ENCODE measurements around the gene FUBP1.
"Not testable (repeated sequence)": the region's sequence is repeated elsewhere in the genome, so short reads cannot be mapped to it uniquely, and the experiment has no call there.

Gene FUBP1

DNA sequence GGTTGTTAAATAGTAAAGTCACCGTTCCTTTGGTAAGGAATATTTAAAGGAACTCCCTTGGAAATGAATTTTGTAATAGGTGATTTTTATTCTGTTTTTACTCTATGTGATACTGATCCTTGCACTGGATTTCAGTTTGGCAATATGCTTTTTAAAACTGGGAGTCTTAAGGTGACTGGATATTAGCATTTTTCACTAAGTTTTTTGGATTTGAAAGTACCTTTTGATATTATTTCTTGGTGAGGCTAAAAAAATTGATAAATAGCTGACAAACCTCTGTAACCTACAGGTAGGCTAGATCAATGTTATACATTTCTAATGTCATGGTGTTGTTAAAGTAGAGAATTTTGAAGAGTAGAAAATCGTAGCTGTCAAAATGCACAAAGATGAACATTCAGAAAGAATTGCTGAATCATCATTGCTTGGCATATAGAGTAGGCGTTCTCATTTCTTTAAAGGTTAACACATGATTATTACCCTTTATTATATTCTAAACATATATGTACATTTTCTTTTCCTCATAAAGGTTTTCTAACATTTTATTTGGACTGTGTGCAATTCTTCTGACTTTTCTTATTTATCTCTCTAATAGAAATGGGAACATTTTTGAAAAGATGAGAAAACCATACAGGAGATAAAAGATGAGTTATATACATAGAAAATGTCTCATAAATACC is 24.3 kb upstream of the FUBP1 start:
- Histone ChIP-seq H3K36me3 (ENCODE audit: insufficient read depth, insufficient read length, low read length) (no peaks in the 10 kb centered on the region), H3K9me3 (ENCODE audit: insufficient read depth, low read length) (no peaks in the 10 kb centered on the region), H3K4me1 (ENCODE audit: insufficient read depth, insufficient read length) (no peaks in the 10 kb centered on the region), H3K9ac (ENCODE audit: insufficient read length, low read depth) (no peak overlapping the region), H3K27me3 (ENCODE audit: insufficient read depth, insufficient read length) (no peaks in the 10 kb centered on the region), H3K4me3 (ENCODE audit: insufficient read length, low read depth) (no peak overlapping the region)
- TF ChIP-seq ZNF274 (IDR thresholded peaks at IDR 0.05; ENCODE audit: low read depth, low read length) (no peak), SUZ12 (IDR thresholded peaks at IDR 0.05; ENCODE audit: extremely low read depth, insufficient read depth, insufficient read length) (no peak), YY1 (IDR thresholded peaks at IDR 0.05; ENCODE audit: insufficient read depth, insufficient read length) (no peak)
- DNase-seq (ENCODE audit: low read depth, low spot score) = no peak

DNA sequence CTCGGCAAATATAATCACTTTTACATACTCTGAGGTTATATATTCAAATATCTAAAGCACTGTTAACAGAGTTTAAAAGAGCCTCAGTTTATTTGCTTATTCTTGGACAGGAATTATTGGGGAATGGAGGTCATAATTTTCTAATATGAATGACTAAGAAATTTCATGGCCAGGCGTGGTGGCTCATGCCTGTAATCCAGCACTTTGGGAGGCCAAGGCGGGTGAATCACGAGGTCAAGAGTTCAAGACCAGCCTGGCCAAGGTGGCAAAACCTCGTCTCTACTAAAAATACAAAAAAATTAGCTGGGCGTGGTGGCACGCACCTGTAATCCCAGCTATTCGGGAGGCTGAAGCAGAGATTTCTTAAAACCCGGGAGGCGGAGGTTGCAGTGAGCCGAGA is 21.7 kb upstream of the FUBP1 start:
- not testable (repeated sequence) for H3K27me3 ChIP-seq (ENCODE audit: insufficient read depth, insufficient read length); DNase-seq (ENCODE audit: low read depth, low spot score)
- peaks cover 12% of the 10 kb centered on the region for H3K36me3 ChIP-seq (ENCODE audit: insufficient read depth, insufficient read length, low read length)

DNA sequence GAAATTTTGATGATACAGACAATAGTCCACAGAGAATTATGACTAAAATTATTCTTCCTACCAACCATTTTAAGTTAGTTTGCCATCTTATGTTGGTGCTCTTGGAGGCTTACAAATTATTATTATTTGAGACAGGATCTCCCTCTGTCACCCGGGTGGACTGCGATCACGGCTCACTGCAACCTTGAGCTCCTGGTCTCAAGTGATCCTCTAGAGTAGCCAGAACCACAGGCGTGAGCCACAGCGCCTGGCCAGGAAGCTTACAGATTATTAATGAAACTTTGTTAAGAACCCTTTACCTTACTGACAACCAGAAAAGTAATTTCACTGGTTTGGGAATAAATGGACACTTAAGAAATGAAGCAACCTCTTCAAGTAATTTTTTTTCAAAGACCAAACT is 17.9 kb upstream of the FUBP1 start:
- Histone ChIP-seq H3K9ac (ENCODE audit: insufficient read length, low read depth) (no peak overlapping the region), H3K27me3 (ENCODE audit: insufficient read depth, insufficient read length) (no peaks in the 10 kb centered on the region), H3K4me1 (ENCODE audit: insufficient read depth, insufficient read length) (no peaks in the 10 kb centered on the region), H3K4me3 (ENCODE audit: insufficient read length, low read depth) (no peak overlapping the region), H3K36me3 (ENCODE audit: insufficient read depth, insufficient read length, low read length) (peaks cover 40% of the 10 kb centered on the region), H3K9me3 (ENCODE audit: insufficient read depth, low read length) (no peaks in the 10 kb centered on the region)
- DNase-seq (ENCODE audit: low read depth, low spot score) = no peak
- no peak for TF ChIP-seq ZNF274 (IDR thresholded peaks at IDR 0.05; ENCODE audit: low read depth, low read length)
- TF ChIP-seq SUZ12 (IDR thresholded peaks at IDR 0.05; ENCODE audit: extremely low read depth, insufficient read depth, insufficient read length) = no peak
- no peak for TF ChIP-seq YY1 (IDR thresholded peaks at IDR 0.05; ENCODE audit: insufficient read depth, insufficient read length)

More for the DNA sequence above, 21.7 kb upstream of the FUBP1 start:
- H3K9me3 ChIP-seq (ENCODE audit: insufficient read depth, low read length); H3K4me1 ChIP-seq (ENCODE audit: insufficient read depth, insufficient read length); H3K4me3 ChIP-seq (ENCODE audit: insufficient read length, low read depth); H3K9ac ChIP-seq (ENCODE audit: insufficient read length, low read depth): not testable (repeated sequence)

GRCh38 chr1:77994117-77994705 is 15.3 kb upstream of the FUBP1 start:
- no peaks in the 10 kb centered on the region for H3K27me3 ChIP-seq (ENCODE audit: insufficient read depth, insufficient read length)
- H3K9ac ChIP-seq (ENCODE audit: insufficient read length, low read depth) = no peak overlapping the region
- H3K9me3 ChIP-seq (ENCODE audit: insufficient read depth, low read length) = no peaks in the 10 kb centered on the region
- DNase-seq (ENCODE audit: low read depth, low spot score) = no peak
- H3K4me1 ChIP-seq (ENCODE audit: insufficient read depth, insufficient read length) = no peaks in the 10 kb centered on the region
- TF ChIP-seq SUZ12 (IDR thresholded peaks at IDR 0.05; ENCODE audit: extremely low read depth, insufficient read depth, insufficient read length) = no peak
- TF ChIP-seq YY1 (IDR thresholded peaks at IDR 0.05; ENCODE audit: insufficient read depth, insufficient read length) = no peak
- TF ChIP-seq ZNF274 (IDR thresholded peaks at IDR 0.05; ENCODE audit: low read depth, low read length) = no peak
- H3K4me3 ChIP-seq (ENCODE audit: insufficient read length, low read depth) = no peak overlapping the region
- peaks cover 57% of the 10 kb centered on the region for H3K36me3 ChIP-seq (ENCODE audit: insufficient read depth, insufficient read length, low read length)

- H3K36me3 ChIP-seq (ENCODE audit: insufficient read depth, insufficient read length, low read length) = peaks cover 72% of the 10 kb centered on the region
- no peak for DNase-seq (ENCODE audit: low read depth, low spot score)
- H3K27me3 ChIP-seq (ENCODE audit: insufficient read depth, insufficient read length) = no peaks in the 10 kb centered on the region
- H3K9ac ChIP-seq (ENCODE audit: insufficient read length, low read depth) = no peak overlapping the region
- no peak overlapping the region for H3K4me3 ChIP-seq (ENCODE audit: insufficient read length, low read depth)
- no peaks in the 10 kb centered on the region for H3K4me1 ChIP-seq (ENCODE audit: insufficient read depth, insufficient read length)
- TF ChIP-seq SUZ12 (IDR thresholded peaks at IDR 0.05; ENCODE audit: extremely low read depth, insufficient read depth, insufficient read length) = no peak
- no peak for TF ChIP-seq ZNF274 (IDR thresholded peaks at IDR 0.05; ENCODE audit: low read depth, low read length)
- no peak for TF ChIP-seq YY1 (IDR thresholded peaks at IDR 0.05; ENCODE audit: insufficient read depth, insufficient read length)
- no peaks in the 10 kb centered on the region for H3K9me3 ChIP-seq (ENCODE audit: insufficient read depth, low read length)
Measured at GRCh38 chr1:77991638-77992037, 12.8 kb upstream of the FUBP1 start.

DNA sequence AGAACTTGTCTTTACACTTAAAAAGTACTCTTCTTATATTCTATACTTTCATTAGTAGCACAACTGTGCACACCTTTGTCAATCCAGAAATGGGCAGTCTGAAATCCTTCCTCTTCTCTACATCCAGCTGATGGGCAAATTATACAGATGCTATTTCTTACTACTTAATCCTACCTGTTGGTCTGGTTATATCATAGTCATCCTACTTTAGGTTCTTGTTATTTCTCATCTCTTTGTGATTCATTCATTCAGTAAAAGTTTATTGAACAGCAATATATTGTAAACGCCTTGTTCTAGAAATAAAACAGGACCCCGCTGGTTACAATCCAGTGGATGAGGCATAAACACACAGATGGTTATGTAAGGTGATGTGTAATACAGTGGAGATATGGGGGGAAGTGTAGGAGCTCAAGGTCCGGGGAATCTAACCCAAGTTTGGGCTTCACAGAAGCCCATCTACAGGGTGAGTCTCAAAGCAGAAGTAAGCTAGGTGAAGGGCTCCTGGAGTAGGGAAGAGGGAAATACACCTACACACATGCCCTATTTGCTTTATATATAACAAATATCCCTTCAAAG is 11.8 kb upstream of the FUBP1 start:
- H3K9ac ChIP-seq (ENCODE audit: insufficient read length, low read depth) = no peak overlapping the region
- TF ChIP-seq ZNF274 (IDR thresholded peaks at IDR 0.05; ENCODE audit: low read depth, low read length) = no peak
- TF ChIP-seq SUZ12 (IDR thresholded peaks at IDR 0.05; ENCODE audit: extremely low read depth, insufficient read depth, insufficient read length) = no peak
- TF ChIP-seq YY1 (IDR thresholded peaks at IDR 0.05; ENCODE audit: insufficient read depth, insufficient read length) = no peak
- no peaks in the 10 kb centered on the region for H3K27me3 ChIP-seq (ENCODE audit: insufficient read depth, insufficient read length)
- no peaks in the 10 kb centered on the region for H3K4me1 ChIP-seq (ENCODE audit: insufficient read depth, insufficient read length)
- H3K36me3 ChIP-seq (ENCODE audit: insufficient read depth, insufficient read length, low read length) = peaks cover 71% of the 10 kb centered on the region
- DNase-seq (ENCODE audit: low read depth, low spot score) = no peak
- H3K4me3 ChIP-seq (ENCODE audit: insufficient read length, low read depth) = no peak overlapping the region
- no peaks in the 10 kb centered on the region for H3K9me3 ChIP-seq (ENCODE audit: insufficient read depth, low read length)

DNA sequence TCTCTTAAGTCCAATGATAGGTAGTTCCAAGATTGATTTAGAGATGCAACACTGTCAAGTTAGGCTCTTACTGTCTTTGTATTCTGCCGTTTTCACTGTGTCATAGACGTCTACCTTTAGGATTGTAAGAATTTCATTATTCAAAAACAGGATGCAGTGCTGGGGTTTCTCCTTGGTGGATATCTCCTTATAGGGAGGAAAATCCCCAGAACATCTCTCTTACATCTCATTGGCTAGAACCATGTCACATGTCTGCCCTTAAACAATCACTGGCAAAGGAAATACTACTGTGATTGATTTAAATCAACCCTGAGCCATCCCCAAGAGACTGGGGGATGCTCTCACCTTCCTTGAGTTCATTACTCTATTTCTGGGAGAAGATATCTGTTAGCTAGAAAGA is 10.9 kb upstream of the FUBP1 start:
- DNase-seq (ENCODE audit: low read depth, low spot score) = no peak

More for the DNA sequence above, 10.9 kb upstream of the FUBP1 start:
- Histone ChIP-seq H3K27me3 (ENCODE audit: insufficient read depth, insufficient read length) (no peaks in the 10 kb centered on the region), H3K9me3 (ENCODE audit: insufficient read depth, low read length) (no peaks in the 10 kb centered on the region), H3K36me3 (ENCODE audit: insufficient read depth, insufficient read length, low read length) (peaks cover 71% of the 10 kb centered on the region), H3K4me3 (ENCODE audit: insufficient read length, low read depth) (no peak overlapping the region), H3K9ac (ENCODE audit: insufficient read length, low read depth) (no peak overlapping the region), H3K4me1 (ENCODE audit: insufficient read depth, insufficient read length) (no peaks in the 10 kb centered on the region)
- TF ChIP-seq SUZ12 (IDR thresholded peaks at IDR 0.05; ENCODE audit: extremely low read depth, insufficient read depth, insufficient read length) (no peak), YY1 (IDR thresholded peaks at IDR 0.05; ENCODE audit: insufficient read depth, insufficient read length) (no peak), ZNF274 (IDR thresholded peaks at IDR 0.05; ENCODE audit: low read depth, low read length) (no peak)

All from NT2/D1 (cell line).